Transverse colon (tissue), 4 donors: ENCODE measurements around the gene NTRK2. TPM values are rescaled to one million over a fixed set of nuclear protein-coding genes. Genes with fewer than 3 reads are reported as not detected.
A peak's percentile ranks its signal among the peaks of the same experiment; 100 is the strongest.

Experiments used
- DNase-seq: peaks from one replicate; pipeline ENCODE4 v3.0.0-alpha.2; 2019
- H3K27ac ChIP-seq, 4 donors: fragments of 200-600 bp; sonication (generic); 2 replicates each; pipeline ENCODE4 v1.5.1; 2016 to 2018; ENCODE audit warnings: inconsistent platforms in 4 of 4
- H3K27me3 ChIP-seq: fragments of 200-600 bp; sonication (generic); 2 replicates; pipeline ENCODE4 v1.5.1; 2017; ENCODE audit warnings: inconsistent platforms
- H3K36me3 ChIP-seq, 4 donors: fragments of 200-600 bp; sonication (generic); 2 replicates each; pipeline ENCODE4 v1.5.1; 2017 to 2019; ENCODE audit warnings: inconsistent platforms in 4 of 4
- H3K4me1 ChIP-seq, 4 donors: fragments of 200-600 bp; sonication (generic); 2 replicates each; pipeline ENCODE4 v1.5.1; 2017 to 2020; ENCODE audit warnings: inconsistent platforms in 4 of 4
- H3K4me3 ChIP-seq, 4 donors: fragments of 200-600 bp; sonication (generic); 1 replicate in 1 of 4; 2 replicates in 3 of 4; pipeline versions ENCODE4 v1.5.1 to v1.6.1; 2017 to 2019; ENCODE audit warnings: inconsistent platforms in 4 of 4
- H3K9me3 ChIP-seq, 2 donors: fragments of 200-600 bp; sonication (generic); 2 replicates each; pipeline ENCODE4 v1.5.1; 2017 to 2019; ENCODE audit warnings: inconsistent platforms in 2 of 2
- EP300 ChIP-seq: sonication (generic); formaldehyde crosslinking; IDR thresholded peaks from one replicate; pipeline ENCODE4 v1.6.1; 2017; ENCODE audit warnings: antibody characterized with exemption, low read depth
- POLR2A ChIP-seq: fragments of 450-650 bp; IDR thresholded peaks from one replicate; pipeline ENCODE4 v1.6.1; 2016; ENCODE audit warnings: antibody characterized with exemption, mild to moderate bottlenecking, moderate library complexity
- POLR2AphosphoS5 ChIP-seq, 3 donors: sonication (generic); formaldehyde crosslinking; IDR thresholded peaks; one replicate each; pipeline ENCODE4 v1.6.1; 2016; ENCODE audit warnings: antibody characterized with exemption in 3 of 3
- WGBS, 2 donors: methylation state at CpG; one replicate each; pipeline ENCODE4 v1.1.5; 2018; ENCODE audit warnings: low coverage in 1 of 2; 5-methylcytosine and 5-hydroxymethylcytosine counted together
- in situ Hi-C, 4 donors: fragments of 200-750 bp; cut with MboI; loops; one replicate each; pipeline versions ENCODE4 v1.15.0 to v1.15.1; 2017; ENCODE audit warnings: low sequenced_read_pairs in 3 of 4, low pct_ligation_motif_present in 1 of 4, low pct_unique_long_range_greater_than_20kb in 1 of 4
- intact Hi-C: fragments of 100-400 bp; cut with DNase I; formaldehyde crosslinking; loops from one replicate; pipeline ENCODE4 v1.15.1; 2023; ENCODE audit warnings: low total_unique reads
- total RNA-seq, 4 donors: library from RNA; depleted of rRNA; stranded (reverse); fragments of >200 nt; gene quantifications; one replicate each; pipeline ENCODE4 v1.1.0, GENCODE V29; 2016
- TF ChIP-seq, protein P1 (sequence below), 5 experiments: fragments of 200-600 bp in 3 of 5; fragments of 450-650 bp in 2 of 5; sonication (generic) in 3 of 5; IDR thresholded peaks; 1 replicate in 2 of 5; 2 replicates in 3 of 5; pipeline ENCODE4 v1.5.1; 2016 to 2017; ENCODE audit warnings: antibody characterized with exemption in 5 of 5, inconsistent platforms in 3 of 5, mild to moderate bottlenecking in 2 of 5, moderate library complexity in 1 of 5

Gene NTRK2
- total RNA-seq, 4 donors from 2014 or later = 2.2 to 10.1 (median 6.4) TPM

DNA sequence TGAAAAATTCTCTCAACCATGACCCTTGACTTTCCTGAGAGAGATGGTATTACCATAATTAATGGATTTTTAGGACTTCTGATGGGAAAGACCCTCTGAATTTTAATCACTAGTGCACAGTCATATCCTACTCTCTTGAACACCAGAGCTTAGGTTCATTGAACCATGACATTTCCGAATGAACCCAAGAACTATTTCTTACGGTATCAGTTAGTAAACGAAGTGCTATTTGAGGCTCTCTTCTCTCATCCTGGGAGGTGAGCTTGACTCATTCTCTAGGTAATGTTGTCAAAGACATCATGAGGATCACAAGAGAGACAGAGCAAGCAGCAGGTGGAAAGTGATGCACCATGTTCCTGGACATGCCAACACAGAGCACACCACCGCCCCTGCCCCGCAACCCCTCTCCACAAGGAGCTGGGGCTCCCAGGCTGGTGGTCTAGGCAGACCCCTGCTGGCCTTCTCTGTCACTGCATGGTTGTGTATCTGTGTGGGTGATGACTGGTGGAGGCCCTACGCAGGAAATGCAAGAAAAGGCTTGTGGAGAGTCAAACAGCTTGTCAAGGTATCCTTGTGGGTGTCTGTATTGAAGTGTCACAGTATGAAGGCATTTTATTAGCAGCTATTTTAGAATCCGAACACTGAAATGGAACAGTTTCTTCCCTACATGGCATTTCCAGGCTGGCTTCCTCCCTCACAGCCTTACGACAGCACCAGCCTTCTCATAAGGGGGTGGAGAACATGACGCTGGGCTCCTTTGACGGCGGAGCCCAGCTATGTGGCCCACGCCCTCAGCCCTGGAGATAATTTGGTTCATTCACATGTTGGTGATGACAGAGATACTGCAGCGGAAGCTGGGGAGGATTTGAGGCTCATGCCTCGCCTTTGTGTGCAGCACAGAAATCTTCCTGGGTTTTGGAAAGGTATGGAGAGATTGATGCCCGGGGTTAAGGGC lies 297.6 kb downstream of the NTRK2 start:
- 80 to 91% methylated on average over 1 to 15 of the region's 15 CpGs for WGBS, 2 donors
- H3K27me3 ChIP-seq = no peaks in the 10 kb centered on the region
- H3K36me3 ChIP-seq = no peaks in the 10 kb centered on the region
- H3K9me3 ChIP-seq = no peaks in the 10 kb centered on the region
- intact Hi-C loops = no loop called here
- H3K4me3 ChIP-seq = no peak overlapping the region
- H3K27ac ChIP-seq = no peak overlapping the region
- H3K4me1 ChIP-seq = peaks cover 0 to 7% (median 1%) of the 10 kb centered on the region in 4 donors
- DNase-seq = no peak
- in situ Hi-C loops = loop anchor here in 3 of 4 donors (25.0 kb wide), 3 partner anchors 170 to 555 kb away; no protein-coding TSS in a partner anchor
- TF ChIP-seq POLR2A (no peak), EP300 (no peak), POLR2AphosphoS5 (IDR thresholded peaks at IDR 0.05) (no peak)
- TF ChIP-seq, protein P1, sequence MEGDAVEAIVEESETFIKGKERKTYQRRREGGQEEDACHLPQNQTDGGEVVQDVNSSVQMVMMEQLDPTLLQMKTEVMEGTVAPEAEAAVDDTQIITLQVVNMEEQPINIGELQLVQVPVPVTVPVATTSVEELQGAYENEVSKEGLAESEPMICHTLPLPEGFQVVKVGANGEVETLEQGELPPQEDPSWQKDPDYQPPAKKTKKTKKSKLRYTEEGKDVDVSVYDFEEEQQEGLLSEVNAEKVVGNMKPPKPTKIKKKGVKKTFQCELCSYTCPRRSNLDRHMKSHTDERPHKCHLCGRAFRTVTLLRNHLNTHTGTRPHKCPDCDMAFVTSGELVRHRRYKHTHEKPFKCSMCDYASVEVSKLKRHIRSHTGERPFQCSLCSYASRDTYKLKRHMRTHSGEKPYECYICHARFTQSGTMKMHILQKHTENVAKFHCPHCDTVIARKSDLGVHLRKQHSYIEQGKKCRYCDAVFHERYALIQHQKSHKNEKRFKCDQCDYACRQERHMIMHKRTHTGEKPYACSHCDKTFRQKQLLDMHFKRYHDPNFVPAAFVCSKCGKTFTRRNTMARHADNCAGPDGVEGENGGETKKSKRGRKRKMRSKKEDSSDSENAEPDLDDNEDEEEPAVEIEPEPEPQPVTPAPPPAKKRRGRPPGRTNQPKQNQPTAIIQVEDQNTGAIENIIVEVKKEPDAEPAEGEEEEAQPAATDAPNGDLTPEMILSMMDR (IDR thresholded peaks at IDR 0.05) = no peak

DNA sequence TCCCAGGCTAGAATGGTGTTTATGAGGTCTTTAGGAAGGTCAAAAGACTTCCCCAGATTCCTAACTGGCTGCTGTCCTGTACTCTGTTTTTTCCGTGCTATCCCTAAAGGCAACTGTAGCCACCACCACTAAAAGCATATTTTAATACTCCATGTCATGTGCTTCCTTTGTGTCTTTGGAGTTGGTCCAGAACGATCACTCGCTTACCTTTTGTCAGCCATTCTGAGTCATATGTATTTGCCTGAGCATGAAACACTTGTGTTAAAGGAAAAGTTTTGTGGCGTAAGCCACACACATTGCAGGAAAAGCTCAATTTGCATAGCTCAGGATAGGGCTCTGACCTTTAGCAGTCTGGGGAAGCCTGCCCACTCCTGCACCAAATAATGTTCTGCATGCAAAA lies 299.6 kb downstream of the NTRK2 start:
- WGBS, 2 donors = 73 to 74% methylated on average over 4 of the region's 4 CpGs
- Histone ChIP-seq H3K27ac (no peak overlapping the region), H3K4me1 (peaks cover 0 to 10% (median 3%) of the 10 kb centered on the region in 4 donors), H3K36me3 (no peaks in the 10 kb centered on the region), H3K27me3 (no peaks in the 10 kb centered on the region), H3K9me3 (no peaks in the 10 kb centered on the region), H3K4me3 (no peak overlapping the region)
- DNase-seq = no peak
- intact Hi-C loops = no loop called here
- TF ChIP-seq, protein P1 (IDR thresholded peaks at IDR 0.05) = no peak
- TF ChIP-seq POLR2AphosphoS5 (IDR thresholded peaks at IDR 0.05) (no peak), EP300 (no peak), POLR2A (no peak)
- in situ Hi-C loops = loop anchor here in 3 of 4 donors (25.0 kb wide), 3 partner anchors 168 to 557 kb away; no protein-coding TSS in a partner anchor

DNA sequence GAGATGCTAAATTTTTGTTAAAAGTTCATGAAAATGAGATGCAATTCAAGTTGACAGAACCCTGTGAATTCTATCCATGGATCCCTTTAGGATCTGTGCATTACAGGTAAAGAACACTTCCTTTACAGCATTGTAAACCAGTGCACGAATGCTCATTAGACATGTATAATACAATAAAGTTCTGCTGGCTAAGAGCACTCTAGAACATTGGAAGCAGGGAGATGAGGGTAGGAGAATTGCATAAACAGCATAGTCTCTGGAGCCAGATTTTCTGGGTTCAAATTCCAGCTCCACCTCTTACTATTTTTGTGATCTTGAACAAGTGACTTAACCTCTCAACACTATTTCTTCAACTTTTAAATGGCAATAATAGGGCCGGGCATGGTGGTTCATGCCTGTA lies 300.2 kb downstream of the NTRK2 start:
- H3K27ac ChIP-seq = peak overlapping the region; percentile 36 to 60 (median 46)
- in situ Hi-C loops = loop anchor here in 3 of 4 donors (25.0 kb wide), 3 partner anchors 168 to 557 kb away; no protein-coding TSS in a partner anchor
- H3K9me3 ChIP-seq = no peaks in the 10 kb centered on the region
- H3K4me3 ChIP-seq = no peak overlapping the region
- TF ChIP-seq, protein P1 (IDR thresholded peaks at IDR 0.05) = no peak
- TF ChIP-seq EP300 = no peak
- TF ChIP-seq POLR2AphosphoS5 (IDR thresholded peaks at IDR 0.05) = no peak
- no peak for TF ChIP-seq POLR2A
- no peak for DNase-seq
- H3K4me1 ChIP-seq = peaks cover 0 to 16% (median 9%) of the 10 kb centered on the region in 4 donors
- no peaks in the 10 kb centered on the region for H3K36me3 ChIP-seq
- 69 to 75% methylated on average over 1 to 2 of the region's 2 CpGs for WGBS, 2 donors
- intact Hi-C loops = no loop called here
- H3K27me3 ChIP-seq = no peaks in the 10 kb centered on the region

DNA sequence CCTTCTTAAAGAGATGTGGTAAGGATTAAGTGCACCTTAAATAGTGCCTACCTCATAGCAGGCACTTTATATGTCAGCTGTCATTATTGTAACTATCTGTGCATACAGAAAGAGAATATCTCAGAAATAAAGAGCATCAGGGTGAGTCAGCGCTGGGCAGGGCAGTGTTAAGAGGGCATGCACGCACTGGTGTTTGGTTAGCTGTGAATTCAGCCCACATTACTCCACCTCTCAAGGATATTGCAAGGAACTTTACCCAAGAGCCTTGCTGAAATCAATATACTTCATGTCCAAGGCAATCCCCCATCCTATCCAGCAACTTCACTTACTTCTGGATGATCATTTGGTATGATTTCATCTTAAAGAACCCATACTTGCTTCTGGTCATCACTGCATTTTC lies 300.9 kb downstream of the NTRK2 start:
- H3K4me1 ChIP-seq = peaks cover 0 to 22% (median 11%) of the 10 kb centered on the region in 4 donors
- no peaks in the 10 kb centered on the region for H3K27me3 ChIP-seq
- intact Hi-C loops = no loop called here
- WGBS, 2 donors = 39 to 67% methylated on average over 1 to 2 of the region's 2 CpGs
- no peaks in the 10 kb centered on the region for H3K36me3 ChIP-seq
- peak; percentile 53 for DNase-seq
- in situ Hi-C loops = loop anchor here in 3 of 4 donors (25.0 kb wide), 3 partner anchors 167 to 558 kb away; no protein-coding TSS in a partner anchor
- H3K9me3 ChIP-seq = no peaks in the 10 kb centered on the region
- H3K27ac ChIP-seq = peak overlapping the region; percentile 36 to 60 (median 46)
- TF ChIP-seq POLR2AphosphoS5 (IDR thresholded peaks at IDR 0.05) (no peak), EP300 (no peak), POLR2A (no peak)
- TF ChIP-seq, protein P1 (IDR thresholded peaks at IDR 0.05) = no peak
- no peak overlapping the region for H3K4me3 ChIP-seq
